B cell (primary cell): ENCODE data around the gene RASSF3. TPM values are rescaled to one million over a fixed set of nuclear protein-coding genes. Genes with fewer than 3 reads are reported as not detected.

ENCODE experiments used
- ATAC-seq: fragments of 200-7000 bp; cut with Tn5 transposase; one replicate; pipeline ENCODE4 v1.10.0; 2021; ENCODE audit warnings: low read depth, mild to moderate bottlenecking, moderate number of reproducible peaks, moderate library complexity
- CTCF ChIA-PET: fragments of 350-600 bp; sonication (Branson Sonifier 250); formaldehyde crosslinking; loops from one replicate; lab custom pipeline; 2021; ENCODE audit warnings: antibody characterized with exemption, inconsistent platforms; lab: Charles Lee
- POLR2A ChIA-PET: fragments of 350-600 bp; sonication (Branson Sonifier 250); formaldehyde crosslinking; loops from one replicate; lab custom pipeline; 2021; ENCODE audit warnings: antibody characterized with exemption; lab: Charles Lee
- DNase-seq: peaks from one replicate; pipeline ENCODE4 v3.0.0; 2013
- H2AFZ ChIP-seq: 2 replicates; pipeline ENCODE4 v1.6.1; 2012; ENCODE audit warnings: mild to moderate bottlenecking, low read depth, low read length; ENCODE audit not compliant: insufficient read depth, poor library complexity, severe bottlenecking
- H3K27ac ChIP-seq, 2 donors: 1 replicate in 1 of 2; 2 replicates in 1 of 2; pipeline ENCODE4 v1.5.1; 2012 to 2013; ENCODE audit warnings: low read length in 2 of 2, mild to moderate bottlenecking in 2 of 2, moderate library complexity in 1 of 2
- H3K27me3 ChIP-seq, 4 experiments: fragments of 200-600 bp in 1 of 4; sonication (generic) in 1 of 4; replicated peaks in 1 of 4; 1 replicate in 2 of 4; 2 replicates in 2 of 4; pipeline versions ENCODE4 v1.6.1 to v1.7.0; 2013 to 2016; ENCODE audit warnings: low read length in 3 of 4, mild to moderate bottlenecking in 2 of 4, mixed read lengths in 1 of 4, moderate library complexity in 1 of 4; ENCODE audit not compliant: insufficient read depth in 4 of 4, control insufficient read depth in 3 of 4; ENCODE audit errors: control extremely low read depth in 1 of 4
- H3K36me3 ChIP-seq, 2 experiments: replicated peaks in 1 of 2; 1 replicate in 1 of 2; 2 replicates in 1 of 2; pipeline versions ENCODE4 v1.6.1 to v1.7.1; 2013; ENCODE audit warnings: low read length in 1 of 2; ENCODE audit not compliant: insufficient read depth in 2 of 2, control insufficient read depth in 1 of 2; ENCODE audit errors: control extremely low read depth in 1 of 2, extremely low read depth in 1 of 2
- H3K4me1 ChIP-seq, 2 donors: fragments of 200-600 bp in 1 of 2; sonication (generic) in 1 of 2; 1 replicate in 1 of 2; 2 replicates in 1 of 2; pipeline versions ENCODE4 v1.5.1 to v1.6.1; 2013 to 2017; ENCODE audit warnings: low read length in 2 of 2; ENCODE audit not compliant: control insufficient read depth in 2 of 2, insufficient read depth in 2 of 2
- H3K4me2 ChIP-seq: replicated peaks from 2 replicates; pipeline ENCODE3; 2012; ENCODE audit warnings: mild to moderate bottlenecking, low read depth, low read length; ENCODE audit not compliant: poor library complexity, severe bottlenecking
- H3K4me3 ChIP-seq, 5 experiments: fragments of 200-600 bp in 1 of 5; sonication (generic) in 1 of 5; 1 replicate in 3 of 5; 2 replicates in 2 of 5; pipeline versions ENCODE4 v1.5.1 to v1.7.0; 2011 to 2016; ENCODE audit warnings: low read length in 4 of 5, mild to moderate bottlenecking in 4 of 5, low read depth in 2 of 5, control low read depth in 1 of 5, moderate library complexity in 1 of 5; ENCODE audit not compliant: insufficient read depth in 1 of 5; ENCODE audit errors: control extremely low read depth in 1 of 5, extremely low read depth in 1 of 5
- H3K79me2 ChIP-seq: fragments of 200-600 bp; sonication (generic); one replicate; pipeline ENCODE4 v1.6.0; 2016; ENCODE audit warnings: low read length; ENCODE audit not compliant: control insufficient read depth, insufficient read depth
- H3K9ac ChIP-seq: fragments of 200-600 bp; sonication (generic); 2 replicates; pipeline ENCODE4 v1.6.1; 2017; ENCODE audit warnings: mild to moderate bottlenecking, low read length, moderate library complexity
- H3K9me3 ChIP-seq, 3 donors: one replicate each; pipeline versions ENCODE4 v1.6.1 to v1.7.1; 2013; ENCODE audit warnings: low read length in 2 of 3; ENCODE audit not compliant: control insufficient read depth in 2 of 3, insufficient read depth in 1 of 3; ENCODE audit errors: control extremely low read depth in 1 of 3
- H4K20me1 ChIP-seq: 2 replicates; pipeline ENCODE4 v1.6.0; 2012; ENCODE audit warnings: mild to moderate bottlenecking, low read length; ENCODE audit not compliant: insufficient read depth, control insufficient read depth, poor library complexity, severe bottlenecking
- H3K27ac Mint-ChIP-seq: one replicate; pipeline ENCODE4 v1.8.0; 2021; ENCODE audit warnings: mixed read lengths
- H3K27me3 Mint-ChIP-seq: one replicate; pipeline ENCODE4 v1.8.0; 2021; ENCODE audit warnings: mixed read lengths
- H3K4me1 Mint-ChIP-seq: one replicate; pipeline ENCODE4 v1.8.0; 2021; ENCODE audit warnings: mixed read lengths
- H3K4me3 Mint-ChIP-seq: one replicate; pipeline ENCODE4 v1.8.0; 2021; ENCODE audit warnings: mixed read lengths
- H3K9me3 Mint-ChIP-seq: one replicate; pipeline ENCODE4 v1.8.0; 2022; ENCODE audit warnings: mixed read lengths; ENCODE audit not compliant: insufficient read depth
- CTCF ChIP-seq: fragments of 200-600 bp; IDR thresholded peaks from one replicate; pipeline ENCODE4 v1.8.0; 2022; ENCODE audit warnings: antibody characterized with exemption, mild to moderate bottlenecking
- EZH2 ChIP-seq: IDR thresholded peaks from 2 replicates; pipeline ENCODE4 v1.6.1; 2012; ENCODE audit warnings: borderline replicate concordance, low read depth, mild to moderate bottlenecking, moderate library complexity, low read length; ENCODE audit not compliant: insufficient read depth, poor library complexity, severe bottlenecking
- WGBS: methylation state at CpG from one replicate; pipeline ENCODE4 v1.1.5; 2013; ENCODE audit warnings: missing lambda C conversion rate; ENCODE audit not compliant: insufficient coverage; 5-methylcytosine and 5-hydroxymethylcytosine counted together
- intact Hi-C: fragments of 100-400 bp; cut with micrococcal nuclease; formaldehyde crosslinking; loops from one replicate; pipeline ENCODE4 v1.10.0; 2022
- polyA plus RNA-seq: library from polyadenylated mRNA; depleted of rRNA; stranded (reverse); fragments of >200 nt; gene quantifications from 2 replicates; pipeline ENCODE4 v1.2.3, GENCODE V29; 2012
- total RNA-seq, 2 donors: library from RNA; stranded (reverse); fragments of 120-200 nt in 1 of 2; gene quantifications; 1 replicate in 1 of 2; 2 replicates in 1 of 2; pipeline versions ENCODE4 v1.2.3 to v1.2.4, GENCODE V29; 2013 to 2022

RASSF3 gene
- total and polyA plus RNA-seq, 2 donors (not counting 1 experiment from before 2014, with no cell fraction given): 25.8 to 104 TPM

- no CpG with 5 or more reads among the region's 4 CpGs for WGBS
- H3K4me3 Mint-ChIP-seq: peak overlapping the region; percentile 89
- ATAC-seq: no peak
- Histone ChIP-seq H3K9me3 (no peaks in the 10 kb centered on the region), H3K4me1 (peaks cover 84 to 95% of the 10 kb centered on the region in 2 donors), H4K20me1 (peaks cover 17% of the 10 kb centered on the region), H3K4me2 (no peak overlapping the region), H2AFZ (no peak overlapping the region), H3K9ac (no peak overlapping the region), H3K4me3 (no peak overlapping the region), H3K36me3 (no peaks in the 10 kb centered on the region), H3K27me3 (no peaks in the 10 kb centered on the region), H3K27ac (peak overlapping the region in 1 of 2 donors; percentile 87), H3K79me2 (peaks cover 88% of the 10 kb centered on the region)
- no peaks in the 10 kb centered on the region for H3K27me3 Mint-ChIP-seq
- ChIA-PET POLR2A (interaction anchor here (0.5 kb wide), 1 partner anchor 10 kb away, joined by 4 read pairs; no protein-coding TSS in a partner anchor), CTCF (no interaction called here)
- peak overlapping the region; percentile 91 for H3K27ac Mint-ChIP-seq
- intact Hi-C loops: no loop called here
- peaks cover 88% of the 10 kb centered on the region for H3K4me1 Mint-ChIP-seq
- no peak for DNase-seq
- TF ChIP-seq CTCF (no peak), EZH2 (no peak)
- H3K9me3 Mint-ChIP-seq: no peaks in the 10 kb centered on the region
Observed at GRCh38 chr12:64671681-64672080, 61.4 kb downstream of the RASSF3 start.

GRCh38 chr12:64672925-64673409 is 62.7 kb downstream of the RASSF3 start:
- peak overlapping the region; percentile 54 for H3K4me3 Mint-ChIP-seq
- DNase-seq (no peak), ATAC-seq (no peak)
- H3K36me3 ChIP-seq: no peaks in the 10 kb centered on the region
- no peaks in the 10 kb centered on the region for H3K27me3 Mint-ChIP-seq
- no peak overlapping the region for H3K9ac ChIP-seq
- H3K27me3 ChIP-seq: no peaks in the 10 kb centered on the region
- peaks cover 85 to 95% of the 10 kb centered on the region in 2 donors for H3K4me1 ChIP-seq
- intact Hi-C loops: no loop called here
- H3K27ac Mint-ChIP-seq: peak overlapping the region; percentile 88
- H3K27ac ChIP-seq: peak overlapping the region; percentile 28 to 76
- peak overlapping the region; percentile 58 for H3K4me2 ChIP-seq
- WGBS: 7% methylated on average over 6 of the region's 8 CpGs
- H3K9me3 ChIP-seq: no peaks in the 10 kb centered on the region
- H2AFZ ChIP-seq: peak overlapping the region; percentile 43
- TF ChIP-seq CTCF (no peak), EZH2 (no peak)
- POLR2A ChIA-PET: no interaction called here
- H4K20me1 ChIP-seq: peaks cover 24% of the 10 kb centered on the region
- H3K4me1 Mint-ChIP-seq: peaks cover 88% of the 10 kb centered on the region
- H3K9me3 Mint-ChIP-seq: no peaks in the 10 kb centered on the region
- peaks cover 88% of the 10 kb centered on the region for H3K79me2 ChIP-seq
- CTCF ChIA-PET: interaction anchor here (2.1 kb wide), 1 partner anchor 25 kb away, joined by 7 read pairs; no protein-coding TSS in a partner anchor
- no peak overlapping the region for H3K4me3 ChIP-seq
